ENCODE results near the gene KIAA0930.

DNA sequence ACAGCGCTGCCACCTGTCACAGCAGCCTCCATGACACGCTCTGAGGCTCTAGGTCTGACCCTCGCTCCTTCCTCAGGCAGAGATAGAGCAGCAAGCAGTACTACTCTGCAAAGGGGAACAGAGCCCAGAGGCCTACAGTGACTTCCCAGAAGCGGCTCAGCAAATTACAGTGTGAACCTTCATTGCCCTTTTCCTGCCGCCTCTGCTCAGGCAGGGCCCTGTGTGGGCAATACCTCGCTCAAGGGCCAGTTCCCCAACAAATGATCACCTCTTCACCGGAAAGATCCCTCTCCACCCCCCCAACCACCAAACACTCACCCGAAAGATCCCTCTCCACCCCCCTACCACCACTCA, 12.3 kb downstream of the KIAA0930 start:
- TF ChIP-seq, protein P1, sequence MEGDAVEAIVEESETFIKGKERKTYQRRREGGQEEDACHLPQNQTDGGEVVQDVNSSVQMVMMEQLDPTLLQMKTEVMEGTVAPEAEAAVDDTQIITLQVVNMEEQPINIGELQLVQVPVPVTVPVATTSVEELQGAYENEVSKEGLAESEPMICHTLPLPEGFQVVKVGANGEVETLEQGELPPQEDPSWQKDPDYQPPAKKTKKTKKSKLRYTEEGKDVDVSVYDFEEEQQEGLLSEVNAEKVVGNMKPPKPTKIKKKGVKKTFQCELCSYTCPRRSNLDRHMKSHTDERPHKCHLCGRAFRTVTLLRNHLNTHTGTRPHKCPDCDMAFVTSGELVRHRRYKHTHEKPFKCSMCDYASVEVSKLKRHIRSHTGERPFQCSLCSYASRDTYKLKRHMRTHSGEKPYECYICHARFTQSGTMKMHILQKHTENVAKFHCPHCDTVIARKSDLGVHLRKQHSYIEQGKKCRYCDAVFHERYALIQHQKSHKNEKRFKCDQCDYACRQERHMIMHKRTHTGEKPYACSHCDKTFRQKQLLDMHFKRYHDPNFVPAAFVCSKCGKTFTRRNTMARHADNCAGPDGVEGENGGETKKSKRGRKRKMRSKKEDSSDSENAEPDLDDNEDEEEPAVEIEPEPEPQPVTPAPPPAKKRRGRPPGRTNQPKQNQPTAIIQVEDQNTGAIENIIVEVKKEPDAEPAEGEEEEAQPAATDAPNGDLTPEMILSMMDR (conservative IDR thresholded peaks at IDR 0.05) = no peak
- TF ChIP-seq EZH2 (IDR thresholded peaks at IDR 0.05; ENCODE audit: low read depth) = no peak

All from PC-9 (cell line).